Suppressor macrophage (primary cell): Measurements from ENCODE around the gene RNF114.
A peak's percentile ranks its signal among the peaks of the same experiment; 100 is the strongest.
"Not testable (repeated sequence)": the region's sequence is repeated elsewhere in the genome, so short reads cannot be mapped to it uniquely, and the experiment has no call there.

Experiments
- DNase-seq, 4 experiments: peaks; one replicate each; pipeline ENCODE4 v3.0.0-alpha.2; 2020 to 2022

Gene RNF114

GRCh38 chr20:49928411-49929141 is 7.6 kb upstream of the RNF114 start:
- DNase-seq: peak; percentile 87 to 90 (median 90)

DNA sequence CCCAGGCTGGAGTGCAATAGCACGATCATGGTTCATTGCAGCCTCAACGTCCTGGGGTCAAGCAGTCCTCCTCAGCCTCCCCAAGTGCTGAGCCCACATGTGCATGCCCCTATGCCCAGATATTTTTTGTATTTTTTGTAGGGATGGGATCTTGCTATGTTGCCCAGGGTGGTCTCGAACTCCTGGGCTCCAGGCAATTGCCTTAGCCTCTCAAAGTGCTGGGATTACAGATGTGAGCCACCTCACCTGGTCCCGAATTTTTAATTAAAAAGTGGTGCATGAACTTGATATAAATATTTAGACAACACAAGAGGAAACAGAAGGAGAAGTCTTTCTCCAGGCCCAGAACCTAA is 7.1 kb upstream of the RNF114 start:
- DNase-seq: no peak

GRCh38 chr20:49935746-49936152 is 448 bp upstream of the RNF114 start:
- DNase-seq: no peak

- DNase-seq: peak in 3 of 4 experiments; percentile 35 to 55 (median 49)
These were observed 1.1 kb downstream of the RNF114 start for GRCh38 chr20:49937027-49937929.

DNA sequence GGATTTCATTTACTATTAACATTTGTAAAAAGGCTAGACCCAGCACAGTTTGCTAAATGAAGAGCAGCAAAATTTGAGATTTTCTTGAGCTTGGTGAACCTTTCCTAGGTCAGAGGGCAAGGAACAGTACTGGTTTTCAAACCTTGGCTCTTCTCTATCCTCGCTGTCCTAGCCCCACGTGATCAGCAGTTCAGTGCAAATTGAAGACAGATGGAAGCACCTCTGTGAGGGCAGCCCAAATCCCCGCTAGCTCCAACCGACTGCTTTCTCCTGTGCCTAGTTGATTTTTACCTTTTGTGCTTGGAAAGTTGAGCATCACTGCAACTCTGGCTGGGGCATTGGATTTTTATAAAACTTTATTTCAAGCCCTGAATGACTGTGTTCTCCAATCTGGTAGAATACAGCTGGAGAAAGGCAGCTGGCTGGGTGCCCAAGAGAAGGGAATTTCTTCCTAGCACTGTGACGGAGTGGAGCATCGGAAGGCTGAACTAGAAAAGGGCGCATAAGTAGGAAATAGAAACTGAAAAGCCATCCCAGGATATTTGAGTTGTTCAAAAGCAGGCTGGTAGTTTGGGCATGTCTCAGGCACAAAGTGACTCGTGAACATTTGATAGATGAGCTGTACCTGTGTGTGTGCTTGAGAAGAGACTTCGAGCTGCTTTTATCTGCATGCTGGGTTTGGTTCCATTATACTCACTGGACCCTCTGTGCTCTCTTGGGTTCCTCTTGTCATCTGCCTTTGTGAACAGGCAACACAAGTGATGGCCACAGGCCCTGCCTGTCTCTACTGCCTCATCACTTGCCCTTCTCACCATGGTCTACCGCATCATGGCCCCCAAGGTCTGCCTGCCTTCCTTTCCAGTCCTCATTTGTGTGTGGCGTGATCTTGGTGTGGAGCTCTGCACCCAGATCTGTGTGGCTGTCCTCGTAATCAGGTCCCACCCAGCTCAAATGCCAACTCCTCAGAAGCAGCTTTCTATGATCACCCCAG is 2.3 kb downstream of the RNF114 start:
- no peak for DNase-seq

DNA sequence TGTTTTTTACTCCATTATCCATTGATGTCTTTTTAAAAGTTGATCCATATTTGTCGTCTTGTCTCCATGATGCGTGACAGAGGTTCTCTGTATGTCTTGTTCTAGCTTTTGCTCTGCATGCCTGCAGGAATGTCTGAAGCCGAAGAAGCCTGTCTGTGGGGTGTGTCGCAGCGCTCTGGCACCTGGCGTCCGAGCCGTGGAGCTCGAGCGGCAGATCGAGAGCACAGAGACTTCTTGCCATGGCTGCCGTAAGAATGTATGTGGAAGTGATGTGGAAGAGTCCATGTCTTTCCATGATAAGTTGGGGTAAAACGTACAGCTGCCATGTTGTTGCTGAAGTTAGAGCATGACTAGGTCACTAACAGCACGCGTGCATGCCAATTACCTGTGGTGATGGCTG is 5.3 kb downstream of the RNF114 start:
- no peak for DNase-seq

DNA sequence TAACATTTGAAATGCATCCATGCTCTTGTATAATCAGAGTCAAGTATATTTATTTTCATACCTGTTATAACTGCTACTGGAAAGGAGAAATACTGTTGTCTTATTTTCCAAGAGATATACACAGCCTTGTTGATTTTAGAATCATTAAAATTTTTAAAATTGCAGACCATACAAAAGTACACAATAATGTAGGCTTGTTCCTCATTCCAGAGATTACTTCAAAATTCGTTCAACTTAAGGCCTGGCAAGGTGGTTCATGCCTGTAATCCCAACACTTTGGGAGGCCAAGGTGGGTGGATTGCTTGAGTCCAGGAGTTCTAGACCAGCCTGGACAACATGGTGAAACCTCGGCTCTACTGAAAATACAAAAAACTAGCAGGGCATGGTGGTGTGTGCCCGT is 6.1 kb downstream of the RNF114 start:
- DNase-seq: no peak

GRCh38 chr20:49942942-49943341 is 6.7 kb downstream of the RNF114 start:
- DNase-seq: no peak

DNA sequence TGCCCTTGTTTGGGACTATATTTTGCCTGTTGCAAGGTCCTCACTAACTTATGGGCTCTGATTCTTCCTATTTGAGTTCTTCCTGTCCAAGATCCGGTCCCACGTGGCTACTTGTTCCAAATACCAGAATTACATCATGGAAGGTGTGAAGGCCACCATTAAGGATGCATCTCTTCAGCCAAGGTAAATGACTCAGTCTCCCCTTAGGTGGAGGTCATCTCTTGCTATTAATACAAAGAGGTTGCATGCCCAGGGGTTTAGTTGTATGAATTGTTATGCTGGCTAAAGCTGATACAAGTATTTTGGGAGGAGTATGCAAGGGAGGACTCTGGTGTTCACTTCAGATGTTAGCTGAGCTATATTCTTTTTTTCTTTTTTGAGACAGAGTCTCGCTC is 9.1 kb downstream of the RNF114 start:
- no peak for DNase-seq

GRCh38 chr20:49945701-49946477 is 9.7 kb downstream of the RNF114 start:
- no peak for DNase-seq

GRCh38 chr20:49948178-49948577 is 12.0 kb downstream of the RNF114 start:
- no peak for DNase-seq

- peak in 2 of 4 experiments; percentile 20 to 26 for DNase-seq
These were observed 12.8 kb downstream of the RNF114 start for GRCh38 chr20:49948809-49949507.

GRCh38 chr20:49951151-49951550 is 15.0 kb downstream of the RNF114 start:
- no peak for DNase-seq

- DNase-seq: no peak
These were observed 19.0 kb downstream of the RNF114 start for GRCh38 chr20:49955167-49955566.

DNA sequence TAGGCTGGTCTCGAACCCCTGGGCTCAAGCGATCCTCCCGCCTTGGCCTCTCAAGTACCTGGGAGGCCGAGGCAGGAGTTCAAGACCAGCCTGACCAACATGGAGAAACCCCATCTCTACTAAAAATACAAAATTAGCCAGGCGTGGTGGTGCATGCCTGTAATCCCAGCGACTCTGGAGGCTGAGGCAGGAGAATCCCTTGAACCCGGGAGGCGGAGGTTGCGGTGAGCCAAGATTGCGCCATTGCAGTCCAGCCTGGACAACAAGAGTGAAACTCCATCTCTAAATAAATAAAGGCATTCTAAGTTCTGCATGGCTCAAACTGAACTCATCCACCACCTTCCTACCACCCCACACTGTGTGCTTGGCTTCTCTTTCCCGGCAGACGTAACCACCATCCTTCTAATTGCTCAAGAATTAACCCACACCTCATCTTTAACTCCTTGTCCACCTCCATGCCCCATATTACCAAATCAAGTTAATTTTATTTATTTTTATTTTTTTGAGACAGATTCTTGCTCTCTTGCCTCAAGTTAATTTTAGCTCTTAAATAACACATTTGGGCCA is 19.7 kb downstream of the RNF114 start:
- DNase-seq: not testable (repeated sequence)

GRCh38 chr20:49956689-49957088 is 20.5 kb downstream of the RNF114 start:
- no peak for DNase-seq

DNA sequence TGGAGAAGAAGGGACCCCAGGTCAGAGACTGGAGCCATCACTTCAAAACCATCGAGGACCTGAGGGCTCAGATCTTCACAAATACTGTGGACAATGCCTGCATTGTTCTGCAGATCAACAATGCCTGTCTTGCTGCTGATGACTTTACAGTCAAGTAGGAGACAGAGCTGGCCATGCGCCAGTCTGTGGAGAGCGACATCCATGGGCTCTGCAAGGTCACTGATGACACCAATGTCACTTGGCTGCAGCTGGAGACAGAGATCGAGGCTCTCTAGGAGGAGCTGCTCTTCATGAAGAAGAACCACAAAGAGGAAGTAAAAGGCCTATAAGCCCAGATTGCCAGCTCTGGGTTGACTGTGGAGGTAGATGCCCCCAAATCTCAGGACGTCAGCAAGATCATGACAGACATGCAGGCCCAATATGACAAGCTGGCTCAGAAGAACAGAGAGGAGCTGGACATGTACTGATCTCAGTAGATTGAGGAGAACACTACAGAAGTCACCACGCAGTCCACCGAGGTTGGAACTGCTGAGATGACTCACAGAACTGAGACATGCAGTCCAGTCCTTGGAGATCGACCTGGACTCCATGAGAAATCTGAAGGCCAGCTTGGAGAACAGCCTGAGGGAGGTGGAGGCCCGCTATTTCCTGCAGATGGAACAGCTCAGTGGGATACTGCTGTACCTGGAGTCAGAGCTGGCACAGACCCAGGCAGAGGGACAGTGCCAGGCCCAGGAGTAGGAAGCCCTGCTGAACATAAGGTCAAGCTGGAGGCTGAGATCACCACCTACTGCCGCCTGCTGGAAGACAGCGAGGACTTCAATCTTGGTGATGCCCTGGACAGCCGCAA is 21.1 kb downstream of the RNF114 start:
- DNase-seq: peak; percentile 51 to 75 (median 66)

- peak in 1 of 4 experiments; percentile 26 for DNase-seq
These were observed 25.2 kb downstream of the RNF114 start for GRCh38 chr20:49961413-49961812.

GRCh38 chr20:49964964-49965780 is 29.0 kb downstream of the RNF114 start:
- DNase-seq: peak; percentile 62 to 79 (median 68)
